ENCODE measurements around the gene KRIT1.

DNA sequence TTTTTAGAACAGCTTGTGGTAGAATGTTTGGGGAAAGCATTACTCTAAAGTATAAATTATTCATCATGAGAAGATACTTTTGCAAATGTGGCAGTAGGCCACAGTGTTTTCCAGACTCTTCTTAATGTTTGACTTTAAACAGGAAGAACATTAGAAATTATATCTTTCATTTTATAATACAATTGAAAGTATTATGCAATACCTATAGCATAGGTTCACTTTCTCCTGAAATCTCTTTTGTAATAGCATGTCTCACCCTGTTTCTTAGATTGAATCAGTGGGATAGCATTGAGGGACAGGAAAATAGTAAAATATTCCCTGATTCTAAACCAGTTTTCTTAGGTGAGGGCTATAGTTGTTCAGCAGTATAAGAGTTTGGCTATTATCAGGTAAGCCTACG, 23.2 kb upstream of the KRIT1 start:
- TF ChIP-seq CTCF (conservative IDR thresholded peaks at IDR 0.05 in 1 of 2, IDR thresholded peaks at IDR 0.05 in 1 of 2; ENCODE audit: low read depth in 1 of 2, low read length in 2 of 2) (no peak), EZH2 (IDR thresholded peaks at IDR 0.05; ENCODE audit: low read length, missing control alignments) (no peak)
